Mesendoderm (in vitro differentiated cells): ENCODE results near the gene FRZB.
A peak's percentile ranks its signal among the peaks of the same experiment; 100 is the strongest.

Experiments used
- DNase-seq: peaks from one replicate; pipeline ENCODE4 v3.0.0; 2013
- H2AK5ac ChIP-seq: 2 replicates; pipeline ENCODE4 v1.6.1; 2013; ENCODE audit warnings: low read length, inconsistent platforms
- H2BK120ac ChIP-seq: 2 replicates; pipeline ENCODE4 v1.6.1; 2013; ENCODE audit warnings: low read depth, mild to moderate bottlenecking, low read length, moderate library complexity, mixed read lengths
- H2BK15ac ChIP-seq: replicated peaks from 2 replicates; pipeline ENCODE4 v1.6.1; 2013; ENCODE audit warnings: low read depth, mild to moderate bottlenecking, moderate library complexity
- H2BK5ac ChIP-seq: 2 replicates; pipeline ENCODE4 v1.6.1; 2013; ENCODE audit warnings: low read length, inconsistent platforms
- H3K18ac ChIP-seq: 2 replicates; pipeline ENCODE4 v1.6.1; 2013; ENCODE audit warnings: mild to moderate bottlenecking, low read length, mixed read lengths
- H3K23ac ChIP-seq: one replicate; pipeline ENCODE4 v1.6.1; 2013; ENCODE audit warnings: low read length
- H3K27ac ChIP-seq: 2 replicates; pipeline ENCODE4 v1.5.1; 2013; ENCODE audit warnings: low read depth, mild to moderate bottlenecking, inconsistent platforms, low read length, moderate library complexity
- H3K27me3 ChIP-seq: 2 replicates; pipeline ENCODE4 v1.6.1; 2013; ENCODE audit warnings: low read length, control low read depth, mild to moderate bottlenecking, inconsistent platforms; ENCODE audit not compliant: insufficient read depth, poor library complexity
- H3K36me3 ChIP-seq: 2 replicates; pipeline ENCODE4 v1.6.1; 2013; ENCODE audit warnings: low read length, inconsistent platforms; ENCODE audit not compliant: control insufficient read depth, insufficient read depth
- H3K4ac ChIP-seq: one replicate; pipeline ENCODE4 v1.6.1; 2013; ENCODE audit warnings: low read depth, mild to moderate bottlenecking, low read length, moderate library complexity
- H3K4me1 ChIP-seq: 2 replicates; pipeline ENCODE4 v1.6.1; 2013; ENCODE audit warnings: low read depth, low read length, inconsistent platforms; ENCODE audit not compliant: control insufficient read depth
- H3K4me2 ChIP-seq: 2 replicates; pipeline ENCODE4 v1.6.1; 2013; ENCODE audit warnings: low read length
- H3K4me3 ChIP-seq: 2 replicates; pipeline ENCODE4 v1.5.1; 2013; ENCODE audit warnings: mild to moderate bottlenecking, low read length
- H3K56ac ChIP-seq: one replicate; pipeline ENCODE4 v1.6.1; 2013; ENCODE audit warnings: low read length
- H3K79me1 ChIP-seq: 2 replicates; pipeline ENCODE4 v1.6.1; 2013; ENCODE audit warnings: low read length, inconsistent platforms
- H3K79me2 ChIP-seq: 2 replicates; pipeline ENCODE4 v1.6.1; 2013; ENCODE audit warnings: mild to moderate bottlenecking, low read length; ENCODE audit not compliant: control insufficient read depth, insufficient read depth
- H3K9ac ChIP-seq: 2 replicates; pipeline ENCODE4 v1.6.1; 2013; ENCODE audit warnings: low read length, inconsistent platforms
- H4K5ac ChIP-seq: one replicate; pipeline ENCODE4 v1.6.1; 2013; ENCODE audit warnings: low read length
- H4K8ac ChIP-seq: one replicate; pipeline ENCODE4 v1.6.1; 2013; ENCODE audit warnings: low read depth, mild to moderate bottlenecking, control low read depth, low read length, moderate library complexity
- WGBS: extraction: QIAGEN DNeasy Blood & Tissue Kit; methylation state at CpG from one replicate; pipeline ENCODE4 v1.1.7; 2013; ENCODE audit warnings: low lambda C conversion rate, missing lambda C conversion rate; ENCODE audit not compliant: insufficient coverage; ENCODE audit errors: extremely low coverage; 5-methylcytosine and 5-hydroxymethylcytosine counted together

FRZB gene

DNA sequence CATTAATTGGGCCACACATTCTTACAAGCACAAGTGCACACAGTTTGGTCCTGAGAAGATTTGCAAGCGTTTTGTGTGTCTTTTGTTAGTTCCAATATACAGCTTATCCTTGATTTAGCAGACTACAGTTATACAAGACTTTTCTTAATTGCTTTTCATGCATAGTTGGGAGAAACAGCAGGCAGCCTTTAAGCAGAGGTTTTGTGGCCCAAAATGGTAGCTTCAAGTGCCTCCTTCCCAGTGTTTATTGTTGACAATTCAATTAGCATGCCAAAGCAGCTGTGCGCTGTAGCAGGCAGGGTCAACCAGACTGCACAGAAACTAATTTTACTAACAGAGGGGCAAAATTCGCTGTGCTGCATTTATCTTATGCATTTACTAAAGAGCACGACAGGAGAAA, 47.5 kb downstream of the FRZB start:
- H3K27me3 ChIP-seq: no peaks in the 10 kb centered on the region
- H4K5ac ChIP-seq: no peak overlapping the region
- peaks cover 3% of the 10 kb centered on the region for H3K4me1 ChIP-seq
- no peak overlapping the region for H3K18ac ChIP-seq
- H3K4me3 ChIP-seq: no peak overlapping the region
- no peaks in the 10 kb centered on the region for H3K79me1 ChIP-seq
- no peak overlapping the region for H2AK5ac ChIP-seq
- H3K36me3 ChIP-seq: no peaks in the 10 kb centered on the region
- H3K56ac ChIP-seq: no peak overlapping the region
- no peak overlapping the region for H2BK5ac ChIP-seq
- no peaks in the 10 kb centered on the region for H3K79me2 ChIP-seq
- no peak overlapping the region for H4K8ac ChIP-seq
- H3K4me2 ChIP-seq: no peak overlapping the region
- H2BK15ac ChIP-seq: no peak overlapping the region
- H3K27ac ChIP-seq: no peak overlapping the region
- H3K4ac ChIP-seq: no peak overlapping the region
- no peak overlapping the region for H3K9ac ChIP-seq
- no peak overlapping the region for H2BK120ac ChIP-seq
- no peak overlapping the region for H3K23ac ChIP-seq
- DNase-seq: peak; percentile 29
- WGBS: no CpG with 5 or more reads among the region's 4 CpGs

DNA sequence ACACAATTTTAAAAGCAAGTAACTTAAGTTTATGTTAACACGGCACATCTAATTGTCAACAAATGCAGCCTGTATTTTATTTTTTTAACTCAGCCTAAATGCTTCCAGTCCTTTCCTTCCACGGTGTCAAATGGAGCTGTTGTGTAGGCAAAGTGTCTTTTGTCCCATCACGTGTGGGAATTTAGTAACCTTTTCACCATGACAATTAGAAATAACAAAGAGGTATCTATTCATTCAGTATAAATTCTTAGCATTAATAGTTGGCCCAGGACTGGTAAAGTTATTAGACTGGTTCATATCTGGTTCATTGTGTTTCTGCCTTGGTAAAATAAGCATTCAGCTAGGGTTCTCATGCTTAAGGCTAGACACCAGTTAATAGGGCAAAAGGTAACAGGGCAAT, 47.9 kb downstream of the FRZB start:
- H3K27ac ChIP-seq: no peak overlapping the region
- H3K4ac ChIP-seq: no peak overlapping the region
- no CpG with 5 or more reads among the region's 3 CpGs for WGBS
- H3K4me2 ChIP-seq: no peak overlapping the region
- H3K27me3 ChIP-seq: no peaks in the 10 kb centered on the region
- H4K5ac ChIP-seq: no peak overlapping the region
- no peaks in the 10 kb centered on the region for H3K79me2 ChIP-seq
- H3K9ac ChIP-seq: no peak overlapping the region
- H3K36me3 ChIP-seq: no peaks in the 10 kb centered on the region
- H3K79me1 ChIP-seq: no peaks in the 10 kb centered on the region
- DNase-seq: no peak
- H3K23ac ChIP-seq: no peak overlapping the region
- H3K4me3 ChIP-seq: no peak overlapping the region
- peaks cover 3% of the 10 kb centered on the region for H3K4me1 ChIP-seq
- no peak overlapping the region for H2BK5ac ChIP-seq
- H2BK120ac ChIP-seq: no peak overlapping the region
- H3K56ac ChIP-seq: no peak overlapping the region
- no peak overlapping the region for H4K8ac ChIP-seq
- H3K18ac ChIP-seq: no peak overlapping the region
- peak overlapping the region; percentile 57 for H2BK15ac ChIP-seq
- H2AK5ac ChIP-seq: no peak overlapping the region

DNA sequence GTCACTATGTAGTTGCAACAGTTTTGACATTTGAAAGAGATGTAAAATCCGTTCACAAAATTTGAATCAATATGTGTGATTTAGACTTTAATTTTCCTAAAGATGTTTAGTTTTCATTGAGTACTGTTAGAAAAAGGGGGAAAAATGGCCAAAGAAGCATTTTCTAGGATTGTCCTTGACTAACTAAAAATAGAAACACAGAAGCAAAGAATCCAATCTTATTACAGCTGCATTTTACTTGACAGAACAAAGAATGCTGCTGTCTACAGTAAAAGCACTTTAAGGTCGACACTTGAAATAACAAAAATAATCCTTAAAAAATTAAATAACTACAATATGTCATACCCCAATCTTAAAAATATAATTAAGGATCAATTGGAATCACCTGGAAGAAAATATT, 48.9 kb downstream of the FRZB start:
- Histone ChIP-seq H4K8ac (no peak overlapping the region), H3K79me1 (no peaks in the 10 kb centered on the region)
- no peak for DNase-seq

DNA sequence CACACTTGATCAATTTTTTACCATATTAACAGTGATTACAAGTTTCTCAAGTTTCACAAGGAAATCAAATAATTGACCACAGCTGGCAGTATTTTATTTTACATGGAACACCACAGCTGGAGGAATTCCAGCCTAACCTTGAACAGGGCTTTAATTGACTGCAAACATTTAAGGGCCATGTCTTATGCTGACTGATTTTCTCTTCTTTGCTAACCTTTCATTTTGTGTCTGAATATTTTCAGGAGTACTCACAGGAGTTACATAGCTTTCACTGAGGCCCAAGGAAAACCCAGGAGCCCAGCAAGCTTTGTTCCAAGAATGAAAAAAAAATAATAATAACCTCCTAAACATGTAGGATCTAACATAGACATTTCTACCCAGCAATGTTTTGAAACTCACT, 49.6 kb downstream of the FRZB start:
- H3K4me1 ChIP-seq: peaks cover 3% of the 10 kb centered on the region
- no peak overlapping the region for H3K9ac ChIP-seq
- H2BK15ac ChIP-seq: no peak overlapping the region
- no peaks in the 10 kb centered on the region for H3K79me1 ChIP-seq
- H3K79me2 ChIP-seq: no peaks in the 10 kb centered on the region
- H3K36me3 ChIP-seq: no peaks in the 10 kb centered on the region
- H3K4me3 ChIP-seq: no peak overlapping the region
- no peak overlapping the region for H3K4ac ChIP-seq
- H2BK120ac ChIP-seq: no peak overlapping the region
- H3K18ac ChIP-seq: no peak overlapping the region
- no peak overlapping the region for H3K27ac ChIP-seq
- H3K56ac ChIP-seq: no peak overlapping the region
- H4K8ac ChIP-seq: no peak overlapping the region
- no peak overlapping the region for H3K23ac ChIP-seq
- no peak overlapping the region for H2AK5ac ChIP-seq
- no peak for DNase-seq
- H2BK5ac ChIP-seq: no peak overlapping the region
- no peaks in the 10 kb centered on the region for H3K27me3 ChIP-seq
- no peak overlapping the region for H3K4me2 ChIP-seq
- H4K5ac ChIP-seq: no peak overlapping the region

More for the DNA sequence above, 48.9 kb downstream of the FRZB start:
- Histone ChIP-seq H3K56ac (no peak overlapping the region), H2BK15ac (no peak overlapping the region), H3K36me3 (no peaks in the 10 kb centered on the region), H3K27me3 (no peaks in the 10 kb centered on the region), H3K4me3 (no peak overlapping the region), H3K9ac (no peak overlapping the region), H2BK120ac (no peak overlapping the region), H3K4me2 (no peak overlapping the region), H3K4ac (no peak overlapping the region), H4K5ac (no peak overlapping the region), H2BK5ac (no peak overlapping the region), H2AK5ac (no peak overlapping the region), H3K4me1 (peaks cover 3% of the 10 kb centered on the region), H3K23ac (no peak overlapping the region), H3K79me2 (no peaks in the 10 kb centered on the region), H3K27ac (no peak overlapping the region), H3K18ac (no peak overlapping the region)
- 100% methylated on average over 1 of the region's 2 CpGs for WGBS

DNA sequence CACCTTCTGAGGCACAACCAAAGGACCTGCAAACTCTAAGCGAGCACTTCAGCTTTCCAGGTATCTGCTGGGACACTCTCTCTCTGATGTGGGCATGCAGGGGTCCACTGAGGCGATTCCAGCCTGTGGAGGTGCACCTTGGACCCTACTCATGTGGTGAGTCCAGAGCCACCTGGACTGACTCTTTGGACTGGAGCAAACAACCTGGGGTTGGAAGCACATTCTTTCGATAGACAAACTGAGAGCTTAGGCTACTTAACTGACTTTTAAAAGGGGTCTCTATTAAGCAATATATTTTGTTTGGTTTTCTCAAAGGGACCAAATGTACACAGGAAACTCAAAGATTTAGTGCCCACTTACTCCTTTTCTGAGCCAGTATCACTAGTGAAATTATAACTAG, 51.6 kb downstream of the FRZB start:
- H3K36me3 ChIP-seq: no peaks in the 10 kb centered on the region
- H3K9ac ChIP-seq: no peak overlapping the region

DNA sequence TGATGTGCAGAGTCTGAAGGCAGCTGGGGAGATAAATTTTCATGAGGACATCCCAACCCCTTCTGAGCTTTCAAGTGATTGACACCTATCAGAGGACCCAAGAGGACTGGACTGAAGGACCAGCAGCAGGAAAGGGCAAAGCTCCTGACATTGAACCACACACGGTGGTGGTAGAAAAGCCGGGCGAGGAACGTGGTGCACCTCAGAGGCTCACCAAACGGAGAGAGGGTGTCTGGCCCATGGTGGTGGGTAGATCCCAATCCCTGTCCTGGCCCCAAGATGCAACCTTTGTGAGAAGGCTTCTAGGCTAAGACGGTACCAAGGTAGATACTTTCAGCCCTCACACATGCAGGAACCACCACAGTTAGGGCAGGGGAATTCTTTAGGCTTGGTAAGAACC, 52.1 kb downstream of the FRZB start:
- no peak overlapping the region for H3K27ac ChIP-seq
- H3K27me3 ChIP-seq: no peaks in the 10 kb centered on the region
- H2BK5ac ChIP-seq: no peak overlapping the region
- no peak overlapping the region for H3K4me2 ChIP-seq
- H2BK15ac ChIP-seq: no peak overlapping the region
- H3K4me3 ChIP-seq: no peak overlapping the region
- no peak overlapping the region for H3K23ac ChIP-seq
- no CpG with 5 or more reads among the region's 6 CpGs for WGBS
- no peak overlapping the region for H3K18ac ChIP-seq
- no peak overlapping the region for H2BK120ac ChIP-seq
- H3K4me1 ChIP-seq: peaks cover 3% of the 10 kb centered on the region
- H3K4ac ChIP-seq: no peak overlapping the region
- H3K79me2 ChIP-seq: no peaks in the 10 kb centered on the region
- no peak overlapping the region for H2AK5ac ChIP-seq
- no peak for DNase-seq
- H3K9ac ChIP-seq: no peak overlapping the region
- no peaks in the 10 kb centered on the region for H3K36me3 ChIP-seq
- no peak overlapping the region for H4K8ac ChIP-seq
- H4K5ac ChIP-seq: no peak overlapping the region
- H3K56ac ChIP-seq: no peak overlapping the region
- H3K79me1 ChIP-seq: no peaks in the 10 kb centered on the region

More for the DNA sequence above, 51.6 kb downstream of the FRZB start:
- H3K4ac ChIP-seq: no peak overlapping the region
- H3K4me1 ChIP-seq: peaks cover 3% of the 10 kb centered on the region
- no peak overlapping the region for H4K5ac ChIP-seq
- H3K79me2 ChIP-seq: no peaks in the 10 kb centered on the region
- H2BK120ac ChIP-seq: no peak overlapping the region
- no peak for DNase-seq
- H4K8ac ChIP-seq: no peak overlapping the region
- H2AK5ac ChIP-seq: no peak overlapping the region
- no peak overlapping the region for H3K23ac ChIP-seq
- no peak overlapping the region for H2BK5ac ChIP-seq
- no peak overlapping the region for H3K4me3 ChIP-seq
- no peak overlapping the region for H3K4me2 ChIP-seq
- H3K27ac ChIP-seq: no peak overlapping the region
- no peak overlapping the region for H2BK15ac ChIP-seq
- no peaks in the 10 kb centered on the region for H3K79me1 ChIP-seq
- H3K18ac ChIP-seq: no peak overlapping the region
- H3K27me3 ChIP-seq: no peaks in the 10 kb centered on the region
- WGBS: no CpG with 5 or more reads among the region's 3 CpGs
- no peak overlapping the region for H3K56ac ChIP-seq
